GM18508 (cell line): ENCODE results near the gene GABRA6.
"Not testable (repeated sequence)": the region's sequence is repeated elsewhere in the genome, so short reads cannot be mapped to it uniquely, and the experiment has no call there.

Source experiments
- ATAC-seq: cut with Tn5 transposase; IDR thresholded peaks from one replicate; pipeline ENCODE4 v1.9.1; 2021; ENCODE audit warnings: moderate number of reproducible peaks; ENCODE audit not compliant: insufficient read depth, unreplicated experiment

GABRA6 gene

DNA sequence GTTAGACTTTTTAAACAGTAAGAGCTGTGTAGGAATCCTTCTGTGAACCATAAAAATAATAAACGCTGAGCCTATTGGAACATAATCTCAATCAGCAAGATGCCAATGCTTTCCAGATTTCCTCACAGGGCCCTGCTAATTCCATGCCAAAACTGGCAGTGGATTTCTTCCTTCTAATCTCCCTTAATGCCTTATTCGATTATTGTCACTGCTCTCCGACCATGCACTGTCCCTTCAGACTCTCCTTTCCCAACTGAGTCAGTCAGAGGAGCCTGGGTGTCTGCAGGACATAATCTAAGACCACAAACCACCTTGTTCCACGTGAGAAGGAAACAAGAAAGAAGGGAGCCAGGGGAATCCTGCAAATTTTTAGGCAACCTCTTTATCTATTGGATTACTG is at the start of gene GABRA6:
Gene GABRA6, plus strand, starts transcription at position 261 of the 400 bp plus-strand sequence. CDS start 269 bp downstream, outside the sequence.
- no peak for ATAC-seq

GRCh38 chr5:161637591-161637990 is 47.9 kb upstream of the GABRA6 start:
- no peak for ATAC-seq

DNA sequence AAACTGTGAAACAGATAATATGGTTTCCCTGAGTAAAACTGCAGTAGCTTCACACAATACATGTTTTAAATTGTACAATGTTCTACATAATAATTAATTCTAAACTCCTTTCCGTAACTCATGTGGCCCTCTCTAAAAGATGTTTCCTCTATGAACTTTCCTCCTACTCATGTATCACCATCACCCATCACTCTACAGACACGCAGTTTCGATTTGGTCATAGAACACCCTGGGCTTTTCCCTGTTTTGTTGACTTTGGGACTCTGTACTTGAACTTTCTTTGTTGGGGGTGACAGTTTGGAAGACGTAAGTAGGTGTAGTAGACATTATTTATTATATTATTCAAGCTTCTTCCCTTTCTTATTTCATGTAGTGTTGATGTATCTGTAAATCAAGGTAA is 44.1 kb upstream of the GABRA6 start:
- ATAC-seq = no peak

DNA sequence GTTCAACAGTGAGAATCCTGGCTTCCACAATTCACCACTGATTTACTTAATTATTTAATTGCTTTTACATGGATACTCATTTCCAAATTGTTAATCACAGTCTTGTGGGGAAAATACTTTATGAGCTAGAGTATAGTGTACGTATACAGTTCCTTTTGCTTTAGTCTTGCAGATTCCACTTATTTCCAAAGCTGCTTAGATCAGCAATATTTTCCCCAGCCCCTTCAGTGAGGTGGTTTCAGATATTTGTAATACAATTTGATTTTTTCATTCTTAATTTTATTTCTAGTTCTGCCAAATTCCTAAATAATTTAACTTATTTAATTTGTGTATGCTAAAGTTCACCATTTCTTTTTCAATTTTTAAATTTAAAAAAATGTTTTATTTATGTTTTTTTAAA is 40.3 kb upstream of the GABRA6 start:
- no peak for ATAC-seq

GRCh38 chr5:161651926-161652325 is 33.6 kb upstream of the GABRA6 start:
- not testable (repeated sequence) for ATAC-seq

GRCh38 chr5:161660806-161661205 is 24.7 kb upstream of the GABRA6 start:
- no peak for ATAC-seq

DNA sequence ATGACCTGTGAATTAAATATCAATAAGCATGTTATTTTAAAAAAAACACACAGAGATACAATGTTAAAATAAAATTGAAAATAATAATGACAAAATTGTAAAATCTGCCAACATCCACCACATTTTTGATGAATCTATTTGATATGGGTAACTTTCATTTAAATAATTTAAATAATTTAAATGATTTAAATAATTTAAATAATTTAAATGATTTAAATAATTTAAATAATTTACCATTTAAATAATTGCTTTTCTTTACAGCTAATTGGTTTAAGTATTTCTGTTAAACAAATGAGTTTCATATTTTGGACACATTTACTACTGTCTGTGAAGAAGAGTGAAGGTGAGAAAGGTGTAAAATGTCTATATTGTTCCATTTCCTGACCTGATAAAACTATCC is 22.1 kb upstream of the GABRA6 start:
- no peak for ATAC-seq

GRCh38 chr5:161676103-161676502 is 9.4 kb upstream of the GABRA6 start:
- peak; percentile 86 for ATAC-seq

DNA sequence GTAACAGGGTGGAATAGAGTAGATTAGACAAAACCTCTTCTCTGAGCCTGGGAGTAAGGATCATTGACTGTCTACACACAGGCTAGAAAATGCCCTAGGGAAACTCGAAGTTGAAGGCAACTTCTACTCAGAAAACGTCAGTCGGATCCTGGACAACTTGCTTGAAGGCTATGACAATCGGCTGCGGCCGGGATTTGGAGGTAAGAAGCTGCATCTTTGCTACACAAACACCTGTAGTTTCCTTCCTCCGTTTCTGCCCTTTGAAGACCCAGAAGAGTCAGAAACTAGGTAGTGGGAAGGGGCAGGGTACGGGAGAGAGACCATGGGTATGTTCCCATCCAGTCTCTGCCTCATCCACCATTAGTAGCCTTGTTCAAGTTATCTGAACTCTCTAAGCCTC is 628 bp downstream of the GABRA6 start:
- ATAC-seq = no peak

GRCh38 chr5:161686881-161687280 is 1.4 kb downstream of the GABRA6 start:
- no peak for ATAC-seq

DNA sequence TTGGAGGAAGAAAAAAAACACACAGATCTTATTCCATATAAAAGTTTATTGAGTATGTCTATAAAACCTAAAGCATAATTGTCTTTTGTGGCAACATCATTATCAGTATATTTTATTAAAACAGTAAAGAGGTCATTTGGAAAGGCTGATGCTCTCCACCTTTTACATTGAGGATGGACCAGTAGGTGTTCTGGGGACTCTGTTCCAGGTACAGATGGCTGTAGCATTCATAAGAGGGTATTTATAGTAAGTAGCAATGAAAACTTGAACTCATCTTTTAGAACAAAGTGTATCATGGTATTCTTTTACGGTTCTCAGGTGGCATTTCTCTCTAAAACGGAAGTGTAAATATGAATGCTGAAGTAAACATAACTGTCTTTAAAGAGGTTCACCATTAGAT is 1.8 kb downstream of the GABRA6 start:
- no peak for ATAC-seq

DNA sequence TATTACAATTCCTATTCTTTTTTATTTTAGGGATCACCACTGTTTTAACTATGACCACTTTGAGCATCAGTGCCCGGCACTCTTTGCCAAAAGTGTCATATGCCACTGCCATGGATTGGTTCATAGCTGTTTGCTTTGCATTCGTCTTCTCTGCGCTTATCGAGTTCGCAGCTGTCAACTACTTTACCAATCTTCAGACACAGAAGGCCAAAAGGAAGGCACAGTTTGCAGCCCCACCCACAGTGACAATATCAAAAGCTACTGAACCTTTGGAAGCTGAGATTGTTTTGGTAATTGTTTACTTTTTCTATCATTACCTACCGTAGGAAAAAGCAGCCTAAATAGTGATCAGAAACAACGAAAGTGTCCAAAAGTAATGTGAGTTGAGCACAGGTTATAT is 6.4 kb downstream of the GABRA6 start:
- ATAC-seq = no peak

DNA sequence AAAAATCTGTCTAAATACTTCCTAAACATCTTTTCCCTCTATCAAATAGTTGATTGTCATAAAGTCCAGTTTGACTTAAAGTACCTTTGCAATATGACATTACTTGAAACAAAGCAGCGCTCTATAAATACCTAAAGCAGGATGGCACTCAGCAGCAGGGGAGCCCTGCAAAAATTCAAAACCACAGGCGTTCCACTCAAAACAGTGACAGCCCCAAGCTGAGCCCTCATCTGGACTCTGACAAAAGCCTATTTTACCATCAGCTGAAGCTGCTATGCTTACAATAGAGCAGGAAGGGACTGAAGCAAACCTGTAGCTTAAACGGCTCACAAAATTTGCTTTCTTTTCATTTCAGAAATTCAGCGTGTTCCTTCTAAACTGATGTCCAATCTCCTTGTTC is 11.5 kb downstream of the GABRA6 start:
- no peak for ATAC-seq

DNA sequence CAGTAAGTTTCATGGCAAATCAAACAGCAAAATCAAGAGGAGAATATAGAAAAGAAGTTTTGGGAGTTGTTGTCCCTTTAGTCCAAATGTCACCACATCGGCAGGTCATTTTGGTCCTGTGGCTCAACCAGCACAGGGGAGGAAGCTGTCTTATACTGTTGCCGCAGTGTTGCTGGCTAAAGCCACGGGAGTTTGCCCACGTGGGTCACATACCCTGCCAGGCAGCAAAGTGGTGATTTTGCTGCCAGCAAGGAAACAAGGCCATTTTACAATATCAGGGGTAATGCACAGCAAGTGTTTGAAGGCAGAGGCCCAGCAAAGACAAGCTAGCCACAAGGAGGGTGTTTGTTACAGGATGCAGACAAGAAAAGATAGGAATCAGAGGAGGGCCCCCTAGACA is 14.5 kb downstream of the GABRA6 start:
- ATAC-seq = no peak

DNA sequence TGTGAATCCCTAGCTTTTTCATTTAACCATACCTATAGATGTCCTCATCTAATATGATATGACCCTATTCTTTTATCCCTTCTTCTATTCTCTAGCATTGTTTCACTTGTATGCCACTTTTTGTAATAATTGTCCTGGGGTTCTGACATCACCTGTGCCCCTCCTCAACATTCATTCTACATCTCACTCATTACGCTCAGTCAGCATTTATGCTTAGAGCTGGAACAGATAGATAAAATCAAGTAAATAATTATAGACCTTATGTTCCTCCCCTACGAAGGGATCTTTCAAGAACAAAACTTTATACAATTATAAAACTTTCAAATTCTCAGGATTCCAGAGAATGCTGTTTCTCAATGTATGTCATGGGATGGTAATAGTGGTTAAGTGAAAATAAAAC is 18.0 kb downstream of the GABRA6 start:
- ATAC-seq = no peak

DNA sequence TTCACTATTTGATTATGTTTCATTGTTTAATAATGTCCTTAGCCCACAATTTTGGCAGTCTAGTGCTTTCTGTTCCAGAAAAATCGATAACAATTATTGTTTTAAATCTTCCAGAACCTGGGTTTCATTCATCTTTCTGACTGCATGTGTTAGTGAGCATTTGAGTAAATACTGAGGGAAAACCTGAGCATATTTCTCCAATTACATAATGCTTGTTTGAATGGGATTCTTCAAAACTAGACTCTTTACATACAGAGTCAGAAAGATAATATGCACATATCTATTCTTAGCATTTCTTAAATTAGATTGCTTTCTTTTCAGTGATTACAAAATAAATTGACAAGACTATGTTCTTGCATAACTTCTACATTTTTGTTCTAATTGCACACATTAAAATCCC is 21.9 kb downstream of the GABRA6 start:
- no peak for ATAC-seq

DNA sequence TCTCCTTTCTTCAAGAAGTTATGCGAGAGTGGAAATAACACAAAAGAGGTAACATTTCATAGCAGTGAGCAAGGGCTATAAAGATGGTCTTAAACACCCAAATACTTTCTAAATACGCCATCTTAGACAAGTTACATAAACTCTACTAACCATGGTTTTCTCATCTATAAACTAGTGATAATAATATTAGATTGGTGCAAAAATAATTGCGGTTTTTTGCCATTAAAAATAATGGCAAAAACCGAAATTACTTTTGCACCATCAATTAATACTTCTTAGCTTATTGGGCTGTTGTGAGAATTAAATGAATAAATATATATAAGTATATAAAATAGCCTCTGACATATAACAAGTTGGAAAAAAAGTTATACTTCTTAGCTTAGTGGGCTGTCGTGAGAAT is 23.7 kb downstream of the GABRA6 start:
- ATAC-seq = no peak

GRCh38 chr5:161713042-161713441 is 27.5 kb downstream of the GABRA6 start:
- ATAC-seq = no peak

GRCh38 chr5:161719157-161719556 is 33.6 kb downstream of the GABRA6 start:
- ATAC-seq = no peak

GRCh38 chr5:161720460-161720859 is 34.9 kb downstream of the GABRA6 start:
- no peak for ATAC-seq

DNA sequence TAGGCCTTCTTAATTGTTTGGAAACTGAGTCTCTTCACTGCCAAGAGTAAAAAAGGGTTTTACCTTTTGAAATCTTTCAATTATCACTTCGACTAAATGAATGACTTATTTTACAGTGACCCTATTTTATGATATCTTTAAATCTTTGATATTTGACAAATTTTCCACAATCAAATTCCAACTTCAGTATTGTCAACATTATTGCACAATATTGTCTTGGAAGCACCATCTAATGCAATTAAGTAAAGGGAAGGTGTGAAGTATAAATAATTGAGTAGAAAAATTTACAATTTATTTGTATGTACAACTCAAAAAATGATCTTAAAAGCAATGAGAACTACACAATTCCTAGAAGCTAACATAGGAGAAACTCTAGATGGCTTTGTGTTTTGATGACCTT is 49.2 kb downstream of the GABRA6 start:
- no peak for ATAC-seq

- no peak for ATAC-seq
Observed at GRCh38 chr5:161740433-161740832, 54.9 kb downstream of the GABRA6 start.

- ATAC-seq = no peak
Observed at GRCh38 chr5:161744276-161744675, 58.8 kb downstream of the GABRA6 start.
